Psoas muscle (tissue), 8 donors: Measurements from ENCODE around the gene NPAT. TPM values are rescaled to one million over a fixed set of nuclear protein-coding genes. Genes with fewer than 3 reads are reported as not detected.

ENCODE experiments used
- ATAC-seq, 4 donors: fragments of 200-7000 bp; cut with Tn5 transposase; one replicate each; pipeline ENCODE4 v1.9.1; 2020; ENCODE audit warnings: moderate library complexity in 3 of 4, mild to moderate bottlenecking in 2 of 4
- DNase-seq, 2 donors: peaks; one replicate each; pipeline ENCODE4 v3.0.0-alpha.2; 2020
- H3K27ac ChIP-seq: fragments of 200-600 bp; one replicate; pipeline ENCODE4 v1.8.0; 2022
- H3K27me3 ChIP-seq, 3 donors: fragments of 200-600 bp in 1 of 3; one replicate each; pipeline versions ENCODE4 v1.6.1 to v1.8.0; 2013 to 2022; ENCODE audit warnings: low read length in 2 of 3, mild to moderate bottlenecking in 2 of 3, moderate library complexity in 1 of 3; ENCODE audit not compliant: insufficient read depth in 3 of 3
- H3K36me3 ChIP-seq, 2 donors: fragments of 200-600 bp in 1 of 2; one replicate each; pipeline versions ENCODE4 v1.6.1 to v1.8.0; 2013 to 2022; ENCODE audit warnings: low read depth in 1 of 2, mild to moderate bottlenecking in 1 of 2, moderate library complexity in 1 of 2; ENCODE audit not compliant: insufficient read depth in 1 of 2
- H3K4me1 ChIP-seq: fragments of 200-600 bp; one replicate; pipeline ENCODE4 v1.8.0; 2022
- H3K4me3 ChIP-seq: fragments of 200-600 bp; one replicate; pipeline ENCODE4 v1.8.0; 2022; ENCODE audit warnings: mild to moderate bottlenecking
- H3K9me3 ChIP-seq: fragments of 200-600 bp; one replicate; pipeline ENCODE4 v1.8.0; 2022
- CTCF ChIP-seq: fragments of 200-600 bp; IDR thresholded peaks from one replicate; pipeline ENCODE4 v1.8.0; 2022; ENCODE audit warnings: antibody characterized with exemption
- WGBS, 3 donors: extraction: QIAGEN DNeasy Blood & Tissue Kit; methylation state at CpG; one replicate each; pipeline versions ENCODE4 v1.1.6 to v1.1.7; 2013; 5-methylcytosine and 5-hydroxymethylcytosine counted together
- intact Hi-C, 2 donors: fragments of 100-400 bp; cut with DNase I; formaldehyde crosslinking; loops; one replicate each; pipeline versions ENCODE4 v1.11.0 to v1.14.2; 2022
- polyA plus RNA-seq, 3 donors: library from polyadenylated mRNA; stranded (reverse); fragments of 200-250 nt; gene quantifications; one replicate each; pipeline ENCODE4 v1.2.3, GENCODE V29; 2013
- total RNA-seq, 4 donors: library from RNA; stranded (reverse); fragmentation: NEBNext Ultra II Directional in 2 of 4; extraction: Animal tissue kit (Norgen Biotek cat#: 25700) in 2 of 4; gene quantifications; one replicate each; pipeline versions ENCODE4 v1.2.1 to v1.2.4, GENCODE V29; 2021 to 2023
- donor health status: healthy with polysubstance abuse.
- donor health status: DM: no; HTN: no; CAD: no; lungs with moderate emphysema.
- donor health status: Bipolar disorder and iron deficiency.
- donor health status: healthy.
- donor health status: DM: yes; HTN: yes; CAD: no.
- donor health status: DM: no; HTN: no; CAD: no.
- donor health status: DM: no; HTN: no; CAD: no.
- donor health status: DM: yes; HTN: yes; CAD: no.

NPAT gene
- total and polyA plus RNA-seq, 7 donors: 2.0 to 6.9 (median 5.1) TPM

GRCh38 chr11:108117746-108118371 is 104.6 kb downstream of the NPAT start:
- intact Hi-C loops: loop anchor here (5.0 to 10.0 kb wide), 2 partner anchors 103 to 106 kb away; no protein-coding TSS in a partner anchor
- H3K27me3 ChIP-seq: no peaks in the 10 kb centered on the region
- H3K27ac ChIP-seq: peak overlapping the region; percentile 19
- H3K4me1 ChIP-seq: peaks cover 33% of the 10 kb centered on the region
- ATAC-seq (no peak), DNase-seq (no peak)
- no peaks in the 10 kb centered on the region for H3K36me3 ChIP-seq
- H3K4me3 ChIP-seq: no peak overlapping the region
- no peaks in the 10 kb centered on the region for H3K9me3 ChIP-seq
- peak; percentile 61 for TF ChIP-seq CTCF

GRCh38 chr11:108115500-108116140 is 106.8 kb downstream of the NPAT start:
- Histone ChIP-seq H3K9me3 (no peaks in the 10 kb centered on the region), H3K36me3 (no peaks in the 10 kb centered on the region), H3K4me3 (no peak overlapping the region), H3K27me3 (no peaks in the 10 kb centered on the region), H3K4me1 (peaks cover 25% of the 10 kb centered on the region), H3K27ac (peak overlapping the region; percentile 92)
- DNase-seq: peak; percentile 83 to 91
- ATAC-seq: peak; percentile 82 to 94 (median 88)
- TF ChIP-seq CTCF: no peak
- intact Hi-C loops: loop anchor here (5.0 to 10.0 kb wide), 2 partner anchors 101 to 103 kb away; no protein-coding TSS in a partner anchor
- WGBS, 3 donors: 10 to 18% (median 13%) methylated on average over 5 of the region's 5 CpGs

- Histone ChIP-seq H3K4me3 (no peak overlapping the region), H3K9me3 (no peaks in the 10 kb centered on the region), H3K27ac (peak overlapping the region; percentile 75), H3K27me3 (no peaks in the 10 kb centered on the region), H3K4me1 (peaks cover 25% of the 10 kb centered on the region), H3K36me3 (peaks cover 0 to 9% of the 10 kb centered on the region in 2 donors)
- peak in 2 of 4 donors; percentile 70 to 78 for ATAC-seq
- DNase-seq: no peak
- intact Hi-C loops: loop anchor here in 1 of 2 donors (10.0 kb wide), 1 partner anchor 97 kb away; no protein-coding TSS in a partner anchor
- no peak for TF ChIP-seq CTCF
- 55 to 98% (median 58%) methylated on average over 2 of the region's 2 CpGs for WGBS, 3 donors
These were observed 110.4 kb downstream of the NPAT start for GRCh38 chr11:108112057-108112456.

- peaks cover 0 to 16% of the 10 kb centered on the region in 2 donors for H3K36me3 ChIP-seq
- 92 to 95% (median 93%) methylated on average over 4 of the region's 4 CpGs for WGBS, 3 donors
- H3K4me1 ChIP-seq: peaks cover 20% of the 10 kb centered on the region
- peak overlapping the region; percentile 75 for H3K27ac ChIP-seq
- H3K9me3 ChIP-seq: no peaks in the 10 kb centered on the region
- no peaks in the 10 kb centered on the region for H3K27me3 ChIP-seq
- ATAC-seq: no peak
- H3K4me3 ChIP-seq: no peak overlapping the region
- intact Hi-C loops: loop anchor here in 1 of 2 donors (10.0 kb wide), 1 partner anchor 96 kb away; no protein-coding TSS in a partner anchor
- no peak for TF ChIP-seq CTCF
- no peak for DNase-seq
These were observed 111.3 kb downstream of the NPAT start for GRCh38 chr11:108111126-108111525.

Other genes starting within 250 kb of the NPAT start
- 10 to 100 TPM; 57.8 to 92.2 (median 65.5) TPM for gene CUL5, start 213.7 kb downstream of the NPAT start, total RNA-seq
- 10 to 100 TPM; 10.5 to 38.0 (median 13.8) TPM for gene CUL5, start 213.7 kb downstream of the NPAT start, polyA plus RNA-seq
- 100 to 1,000 TPM; 156 to 263 (median 208) TPM for gene ACAT1, start 101.1 kb downstream of the NPAT start, total RNA-seq
- 100 to 1,000 TPM; 141 to 246 (median 162) TPM for gene ACAT1, start 101.1 kb downstream of the NPAT start, polyA plus RNA-seq
- gene ATM, start 429 bp upstream of the NPAT start, total RNA-seq: 10 to 100 TPM; 14.9 to 22.7 (median 17.2) TPM
- 1 to 10 TPM; 5.6 to 8.3 (median 7.0) TPM for gene ATM, start 429 bp upstream of the NPAT start, polyA plus RNA-seq
- under 1 TPM; 0.16 to 0.64 (median 0.40) TPM for gene C11orf65, start 244.9 kb upstream of the NPAT start, total RNA-seq
- under 1 TPM; 0.20 to 0.24 (median 0.23) TPM for gene C11orf65, start 244.9 kb upstream of the NPAT start, polyA plus RNA-seq